PFSK-1 (cell line): ENCODE measurements around the gene PUS7L.

Experiments
- FOXP2 ChIP-seq: optimal IDR thresholded peaks from 2 replicates; pipeline ENCODE3; 2011; ENCODE audit warnings: borderline replicate concordance, control low read depth, inconsistent platforms; ENCODE audit not compliant: insufficient read depth; ENCODE audit errors: extremely low read length, extremely low read depth
- POLR2AphosphoS5 ChIP-seq: IDR thresholded peaks from 2 replicates; pipeline ENCODE4 v1.6.1; 2012; ENCODE audit warnings: low read depth, mild to moderate bottlenecking, control low read depth, low read length, moderate library complexity
- SIN3A ChIP-seq: IDR thresholded peaks from 2 replicates; pipeline ENCODE4 v1.6.1; 2012; ENCODE audit warnings: mild to moderate bottlenecking, low read length, moderate library complexity, borderline replicate concordance; ENCODE audit not compliant: insufficient read depth
- TAF1 ChIP-seq: IDR thresholded peaks from 2 replicates; pipeline ENCODE4 v1.6.1; 2012; ENCODE audit warnings: low read length, control low read depth, borderline replicate concordance; ENCODE audit not compliant: insufficient read depth
- TF ChIP-seq, protein P1 (sequence below), 2 experiments: IDR thresholded peaks; 2 replicates each; pipeline versions ENCODE4 v1.6.1 to v1.8.0; 2011 to 2012; ENCODE audit warnings: low read depth in 2 of 2, low read length in 2 of 2, control low read depth in 1 of 2, inconsistent platforms in 1 of 2, mild to moderate bottlenecking in 1 of 2, moderate library complexity in 1 of 2; ENCODE audit not compliant: insufficient read depth in 1 of 2

PUS7L gene

GRCh38 chr12:43728117-43728516 is 30.5 kb downstream of the PUS7L start:
- TF ChIP-seq FOXP2 (no peak), SIN3A (no peak), TAF1 (no peak), POLR2AphosphoS5 (no peak)
- TF ChIP-seq, protein P1, sequence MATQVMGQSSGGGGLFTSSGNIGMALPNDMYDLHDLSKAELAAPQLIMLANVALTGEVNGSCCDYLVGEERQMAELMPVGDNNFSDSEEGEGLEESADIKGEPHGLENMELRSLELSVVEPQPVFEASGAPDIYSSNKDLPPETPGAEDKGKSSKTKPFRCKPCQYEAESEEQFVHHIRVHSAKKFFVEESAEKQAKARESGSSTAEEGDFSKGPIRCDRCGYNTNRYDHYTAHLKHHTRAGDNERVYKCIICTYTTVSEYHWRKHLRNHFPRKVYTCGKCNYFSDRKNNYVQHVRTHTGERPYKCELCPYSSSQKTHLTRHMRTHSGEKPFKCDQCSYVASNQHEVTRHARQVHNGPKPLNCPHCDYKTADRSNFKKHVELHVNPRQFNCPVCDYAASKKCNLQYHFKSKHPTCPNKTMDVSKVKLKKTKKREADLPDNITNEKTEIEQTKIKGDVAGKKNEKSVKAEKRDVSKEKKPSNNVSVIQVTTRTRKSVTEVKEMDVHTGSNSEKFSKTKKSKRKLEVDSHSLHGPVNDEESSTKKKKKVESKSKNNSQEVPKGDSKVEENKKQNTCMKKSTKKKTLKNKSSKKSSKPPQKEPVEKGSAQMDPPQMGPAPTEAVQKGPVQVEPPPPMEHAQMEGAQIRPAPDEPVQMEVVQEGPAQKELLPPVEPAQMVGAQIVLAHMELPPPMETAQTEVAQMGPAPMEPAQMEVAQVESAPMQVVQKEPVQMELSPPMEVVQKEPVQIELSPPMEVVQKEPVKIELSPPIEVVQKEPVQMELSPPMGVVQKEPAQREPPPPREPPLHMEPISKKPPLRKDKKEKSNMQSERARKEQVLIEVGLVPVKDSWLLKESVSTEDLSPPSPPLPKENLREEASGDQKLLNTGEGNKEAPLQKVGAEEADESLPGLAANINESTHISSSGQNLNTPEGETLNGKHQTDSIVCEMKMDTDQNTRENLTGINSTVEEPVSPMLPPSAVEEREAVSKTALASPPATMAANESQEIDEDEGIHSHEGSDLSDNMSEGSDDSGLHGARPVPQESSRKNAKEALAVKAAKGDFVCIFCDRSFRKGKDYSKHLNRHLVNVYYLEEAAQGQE (IDR thresholded peaks at IDR 0.05; ENCODE audit: insufficient read depth in 1 of 2, low read depth in 2 of 2, low read length in 2 of 2), result no peak

- TF ChIP-seq POLR2AphosphoS5 (no peak), TAF1 (no peak), FOXP2 (no peak)
- TF ChIP-seq, protein P1 (IDR thresholded peaks at IDR 0.05; ENCODE audit: insufficient read depth in 1 of 2, low read depth in 2 of 2, low read length in 2 of 2), result no peak
Measured at GRCh38 chr12:43723134-43723533, 35.5 kb downstream of the PUS7L start.

GRCh38 chr12:43722621-43723020 is 36.0 kb downstream of the PUS7L start:
- no peak for TF ChIP-seq POLR2AphosphoS5
- TF ChIP-seq, protein P1 (IDR thresholded peaks at IDR 0.05; ENCODE audit: insufficient read depth in 1 of 2, low read depth in 2 of 2, low read length in 2 of 2), result no peak
- TF ChIP-seq SIN3A, result no peak
- no peak for TF ChIP-seq FOXP2
- no peak for TF ChIP-seq TAF1

- TF ChIP-seq TAF1, result no peak
- TF ChIP-seq SIN3A, result no peak
- no peak for TF ChIP-seq POLR2AphosphoS5
- TF ChIP-seq FOXP2, result no peak
- TF ChIP-seq, protein P1 (IDR thresholded peaks at IDR 0.05; ENCODE audit: insufficient read depth in 1 of 2, low read depth in 2 of 2, low read length in 2 of 2), result no peak
Measured at GRCh38 chr12:43711348-43711747, 47.2 kb downstream of the PUS7L start.

DNA sequence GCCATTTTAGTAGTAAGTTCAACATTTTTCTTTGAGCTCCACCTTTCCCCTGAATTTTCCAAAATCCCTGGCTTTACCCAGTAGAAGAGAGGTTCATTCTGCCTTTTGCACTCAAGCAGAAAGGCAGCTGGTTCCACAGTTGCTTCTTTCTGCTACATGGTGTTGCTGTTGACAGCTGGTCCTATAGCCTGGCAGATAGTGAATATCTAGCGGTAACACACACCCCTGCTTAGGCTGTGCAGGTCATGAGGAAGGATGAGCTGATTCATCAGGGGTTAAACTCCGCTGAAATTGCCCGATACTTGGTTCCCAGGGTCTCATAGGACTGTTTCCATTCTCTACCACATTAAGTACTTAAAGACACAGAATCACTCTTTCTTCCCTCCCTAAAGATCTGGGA is 62.4 kb downstream of the PUS7L start:
- TF ChIP-seq, protein P1 (IDR thresholded peaks at IDR 0.05; ENCODE audit: insufficient read depth in 1 of 2, low read depth in 2 of 2, low read length in 2 of 2), result no peak
- TF ChIP-seq TAF1 (no peak), POLR2AphosphoS5 (no peak), SIN3A (no peak), FOXP2 (no peak)
